ENCODE results near the gene PHPT1.

PHPT1 gene

GRCh38 chr9:136849960-136850865 is 1.0 kb downstream of the PHPT1 start:
- DNase-seq, result no peak

GRCh38 chr9:136850866-136851775 is 1.9 kb downstream of the PHPT1 start:
- no peak for DNase-seq

GRCh38 chr9:136851941-136852663 is 2.9 kb downstream of the PHPT1 start, which contains the start of gene MAMDC4:
Gene MAMDC4 (plus strand): TSS chr9:136852346. CDS start chr9:136852417, 71 bp downstream.
- DNase-seq, result no peak

- DNase-seq, result no peak
These were observed 3.7 kb downstream of the PHPT1 start for GRCh38 chr9:136852664-136853595.

GRCh38 chr9:136853596-136854112 is 4.4 kb downstream of the PHPT1 start:
- no peak for DNase-seq

- no peak for DNase-seq
These were observed 5.1 kb downstream of the PHPT1 start for GRCh38 chr9:136854113-136854841.

- no peak for DNase-seq
These were observed 5.7 kb downstream of the PHPT1 start for GRCh38 chr9:136854842-136855460.

- no peak for DNase-seq
These were observed 6.4 kb downstream of the PHPT1 start for GRCh38 chr9:136855461-136856078.

- DNase-seq, result no peak
These were observed 6.9 kb downstream of the PHPT1 start for GRCh38 chr9:136856079-136856476.

GRCh38 chr9:136856541-136857141 is 7.4 kb downstream of the PHPT1 start:
- DNase-seq, result no peak

- DNase-seq, result no peak
These were observed 8.0 kb downstream of the PHPT1 start for GRCh38 chr9:136857166-136857565.

- DNase-seq, result no peak
These were observed 8.6 kb downstream of the PHPT1 start for GRCh38 chr9:136857581-136858412.

- no peak for DNase-seq
These were observed 9.2 kb downstream of the PHPT1 start for GRCh38 chr9:136858452-136858843.

- DNase-seq, result no peak
These were observed 9.9 kb downstream of the PHPT1 start for GRCh38 chr9:136858844-136859757.

- DNase-seq, result no peak
These were observed 11.3 kb downstream of the PHPT1 start for GRCh38 chr9:136860529-136860928.

- DNase-seq, result no peak
These were observed 12.0 kb downstream of the PHPT1 start for GRCh38 chr9:136860933-136861873.
